K562 (cell line): ENCODE results near the gene CD320.

Experiments
- CHD2 ChIP-seq: IDR thresholded peaks from 2 replicates; pipeline ENCODE4 v1.6.1; 2011; ENCODE audit warnings: low read depth, low read length
- CHD4 ChIP-seq: fragments of 200-600 bp; sonication (generic); IDR thresholded peaks from 3 replicates; pipeline ENCODE4 v1.6.1; 2012; ENCODE audit warnings: low read depth, mild to moderate bottlenecking, mixed read lengths, low read length, inconsistent platforms; ENCODE audit not compliant: insufficient read depth, insufficient replicate concordance, poor library complexity, severe bottlenecking
- CTCF ChIP-seq, 3 experiments: IDR thresholded peaks in 2 of 3; conservative IDR thresholded peaks in 1 of 3; 2 replicates each; pipeline ENCODE4 v1.5.1; 2011 to 2012; ENCODE audit warnings: low read length in 3 of 3, mild to moderate bottlenecking in 3 of 3, control low read depth in 2 of 3, improper control_type of control experiment in 1 of 3, inconsistent platforms in 1 of 3, low read depth in 1 of 3, mixed read lengths in 1 of 3, moderate library complexity in 1 of 3; ENCODE audit not compliant: insufficient read depth in 2 of 3
- MAFF ChIP-seq: IDR thresholded peaks from 2 replicates; pipeline ENCODE4 v1.6.1; 2012; ENCODE audit warnings: low read length, improper control_type of control experiment
- RAD51 ChIP-seq: fragments of 450-650 bp; IDR thresholded peaks from 2 replicates; pipeline ENCODE4 v1.7.1; 2016; ENCODE audit warnings: low read depth, mild to moderate bottlenecking, borderline replicate concordance
- TF ChIP-seq, protein P1 (sequence below): sonication (generic); formaldehyde crosslinking; IDR thresholded peaks from 2 replicates; pipeline ENCODE4 v1.8.1; 2023; ENCODE audit warnings: mild to moderate bottlenecking, missing genetic modification reagents
- TF ChIP-seq, protein P2 (sequence below): sonication (generic); formaldehyde crosslinking; IDR thresholded peaks from 2 replicates; pipeline ENCODE4 v1.8.0; 2022; ENCODE audit warnings: missing genetic modification reagents, mild to moderate bottlenecking, borderline replicate concordance

- TF ChIP-seq CHD4: no peak
- TF ChIP-seq CTCF (IDR thresholded peaks at IDR 0.05 in 2 of 3, conservative IDR thresholded peaks at IDR 0.05 in 1 of 3; ENCODE audit: insufficient read depth in 2 of 3, low read depth in 1 of 3, low read length in 3 of 3): no peak
- no peak for TF ChIP-seq RAD51
- TF ChIP-seq, protein P1, sequence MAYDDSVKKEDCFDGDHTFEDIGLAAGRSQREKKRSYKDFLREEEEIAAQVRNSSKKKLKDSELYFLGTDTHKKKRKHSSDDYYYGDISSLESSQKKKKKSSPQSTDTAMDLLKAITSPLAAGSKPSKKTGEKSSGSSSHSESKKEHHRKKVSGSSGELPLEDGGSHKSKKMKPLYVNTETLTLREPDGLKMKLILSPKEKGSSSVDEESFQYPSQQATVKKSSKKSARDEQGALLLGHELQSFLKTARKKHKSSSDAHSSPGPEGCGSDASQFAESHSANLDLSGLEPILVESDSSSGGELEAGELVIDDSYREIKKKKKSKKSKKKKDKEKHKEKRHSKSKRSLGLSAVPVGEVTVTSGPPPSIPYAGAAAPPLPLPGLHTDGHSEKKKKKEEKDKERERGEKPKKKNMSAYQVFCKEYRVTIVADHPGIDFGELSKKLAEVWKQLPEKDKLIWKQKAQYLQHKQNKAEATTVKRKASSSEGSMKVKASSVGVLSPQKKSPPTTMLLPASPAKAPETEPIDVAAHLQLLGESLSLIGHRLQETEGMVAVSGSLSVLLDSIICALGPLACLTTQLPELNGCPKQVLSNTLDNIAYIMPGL (CRISPR knock-in tag): no peak
- TF ChIP-seq, protein P2, sequence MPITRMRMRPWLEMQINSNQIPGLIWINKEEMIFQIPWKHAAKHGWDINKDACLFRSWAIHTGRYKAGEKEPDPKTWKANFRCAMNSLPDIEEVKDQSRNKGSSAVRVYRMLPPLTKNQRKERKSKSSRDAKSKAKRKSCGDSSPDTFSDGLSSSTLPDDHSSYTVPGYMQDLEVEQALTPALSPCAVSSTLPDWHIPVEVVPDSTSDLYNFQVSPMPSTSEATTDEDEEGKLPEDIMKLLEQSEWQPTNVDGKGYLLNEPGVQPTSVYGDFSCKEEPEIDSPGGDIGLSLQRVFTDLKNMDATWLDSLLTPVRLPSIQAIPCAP: no peak
- TF ChIP-seq MAFF: no peak
- no peak for TF ChIP-seq CHD2
Observed at GRCh38 chr19:8316351-8317125, 8.4 kb upstream of the CD320 start.
